Stimulated activated CD8-positive, alpha-beta memory T cell treated with anti-CD3 and anti-CD28 coated beads, Interleukin-4, amount 100 ng/mL, for 48 hours (primary cell): ENCODE measurements around the gene LRMDA.
"Not testable (repeated sequence)": the region's sequence is repeated elsewhere in the genome, so short reads cannot be mapped to it uniquely, and the experiment has no call there.

Experiments used
- DNase-seq: peaks from one replicate; pipeline ENCODE4 v3.0.0-alpha.2; 2020

LRMDA gene

DNA sequence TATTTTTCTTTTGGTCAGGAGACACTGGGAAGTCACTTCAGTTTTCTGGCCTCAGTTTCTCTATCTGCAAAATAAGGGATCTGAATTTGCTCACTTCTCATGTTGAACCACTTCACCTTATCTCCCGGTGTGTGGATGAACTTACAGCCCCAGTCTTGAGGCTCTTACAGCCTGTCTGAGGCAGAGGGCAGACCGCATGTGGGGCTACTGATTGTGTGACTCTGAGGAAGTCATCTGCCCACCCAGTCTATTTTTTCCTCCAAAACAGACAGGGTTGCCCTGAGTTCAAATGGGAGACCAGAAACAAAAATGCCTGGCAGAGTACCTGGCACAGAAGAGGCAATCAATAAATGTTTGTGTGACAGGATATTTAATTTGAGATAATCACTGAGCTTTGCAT lies 78.3 kb downstream of the LRMDA start:
- DNase-seq, result no peak

GRCh38 chr10:75511011-75511410 lies 79.6 kb downstream of the LRMDA start:
- DNase-seq, result no peak

- no peak for DNase-seq
Measured at GRCh38 chr10:75512203-75512933, 80.9 kb downstream of the LRMDA start.

DNA sequence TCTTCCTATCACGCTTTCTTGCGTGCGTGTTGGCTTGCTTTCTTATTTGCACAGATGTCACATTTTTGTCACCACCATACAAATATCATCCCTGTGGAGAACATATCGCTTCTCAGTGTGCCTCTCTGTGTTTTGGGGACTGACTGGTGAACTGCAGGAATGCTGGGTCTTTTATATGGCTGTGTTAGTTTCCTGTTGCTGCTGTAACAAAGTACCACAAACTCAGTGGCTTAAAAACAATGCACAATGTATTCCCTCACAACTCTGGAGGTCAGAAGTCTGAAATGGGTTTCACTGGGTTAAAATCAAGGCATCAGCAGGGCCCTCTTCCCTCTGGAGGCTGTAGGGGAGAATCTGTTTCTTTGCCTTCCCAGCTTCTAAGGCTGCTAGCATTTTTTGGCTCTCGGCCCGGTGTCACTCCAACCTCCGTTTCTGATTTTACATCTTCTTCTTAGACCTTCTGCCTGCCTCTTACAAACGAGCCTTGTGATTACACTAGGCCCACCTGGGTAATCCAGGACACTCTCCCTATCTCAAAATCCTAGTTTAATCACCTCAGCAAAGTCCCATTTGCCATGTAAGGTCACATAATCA lies 82.0 kb downstream of the LRMDA start:
- no peak for DNase-seq

GRCh38 chr10:75514830-75515229 lies 83.4 kb downstream of the LRMDA start:
- DNase-seq, result no peak

DNA sequence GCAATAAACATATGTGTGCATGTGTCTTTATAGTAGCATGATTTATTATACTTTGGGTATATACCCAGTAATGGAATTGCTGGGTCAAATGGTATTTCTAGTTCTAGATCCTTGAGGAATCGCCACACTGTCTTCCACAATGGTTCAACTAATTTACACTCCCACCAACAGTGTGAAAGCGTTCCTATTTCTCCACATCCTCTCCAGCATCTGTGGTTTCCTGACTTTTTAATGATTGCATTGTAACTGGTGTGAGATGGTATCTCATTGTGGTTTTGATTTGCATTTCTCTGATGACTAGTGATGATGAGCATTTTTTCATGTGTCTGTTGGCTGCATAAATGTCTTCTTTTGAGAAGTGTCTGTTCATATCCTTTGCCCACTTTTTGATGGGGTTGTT lies 84.7 kb downstream of the LRMDA start:
- DNase-seq, result not testable (repeated sequence)

GRCh38 chr10:75519213-75519612 lies 87.8 kb downstream of the LRMDA start:
- not testable (repeated sequence) for DNase-seq

- DNase-seq, result not testable (repeated sequence)
Measured at GRCh38 chr10:75521194-75521829, 89.9 kb downstream of the LRMDA start.

- DNase-seq, result no peak
Measured at GRCh38 chr10:75525067-75525466, 93.6 kb downstream of the LRMDA start.

DNA sequence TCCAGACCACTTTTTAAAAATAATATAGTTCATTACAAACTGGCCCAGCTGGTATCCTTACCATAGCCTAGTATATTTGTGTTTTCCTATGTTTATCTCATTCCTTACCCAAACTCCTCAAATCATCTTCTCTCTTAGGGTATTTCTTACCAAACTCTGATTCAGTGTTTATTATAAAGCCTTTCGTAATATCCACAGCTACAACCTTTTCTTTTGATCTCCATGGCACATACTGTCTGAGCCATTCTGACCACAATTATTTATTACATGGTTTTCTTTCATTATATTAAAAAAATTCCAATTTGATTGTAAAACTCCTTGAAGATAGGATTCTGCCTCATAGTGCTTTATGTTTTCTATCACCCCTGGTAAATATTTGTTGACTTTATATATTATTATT lies 94.2 kb downstream of the LRMDA start:
- no peak for DNase-seq

GRCh38 chr10:75527542-75527941 lies 96.1 kb downstream of the LRMDA start:
- no peak for DNase-seq

DNA sequence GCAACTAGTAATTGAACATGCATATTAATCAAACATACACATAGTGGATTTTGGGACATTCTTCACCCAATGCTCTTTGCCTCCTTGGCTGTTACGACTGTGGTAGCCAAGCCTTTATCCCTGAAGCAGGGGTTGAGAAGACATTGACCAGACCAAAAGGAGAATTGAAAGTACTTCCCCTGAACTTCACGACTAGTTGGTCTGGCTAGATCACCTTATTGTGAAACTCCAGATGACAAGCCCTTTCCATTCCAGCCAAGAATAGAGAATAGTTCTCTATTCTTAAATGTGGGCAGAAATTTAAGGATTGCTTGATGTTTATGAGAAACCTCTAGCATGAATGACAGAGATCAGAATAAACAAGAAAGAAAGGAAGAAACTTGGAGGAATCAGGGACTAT lies 97.0 kb downstream of the LRMDA start:
- no peak for DNase-seq

DNA sequence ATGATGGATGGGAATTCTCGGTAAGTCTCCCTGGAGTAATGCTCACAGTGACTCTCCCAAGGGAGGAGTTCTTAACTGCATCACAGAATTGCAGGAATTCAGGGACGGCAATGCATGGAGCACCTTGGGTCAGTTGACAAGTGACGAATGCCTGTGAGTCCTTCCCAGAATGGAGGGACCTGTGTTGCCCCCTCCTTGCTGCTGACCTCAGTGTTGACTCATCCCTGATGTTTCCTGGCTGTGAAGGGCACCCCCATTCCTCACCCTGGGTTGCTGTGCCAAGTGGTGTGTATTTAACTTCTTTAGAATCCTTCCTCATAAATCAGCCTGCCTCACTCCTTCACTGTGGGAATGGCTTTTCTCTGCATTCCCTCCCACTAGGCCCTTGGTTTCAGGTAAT lies 98.9 kb downstream of the LRMDA start:
- DNase-seq, result no peak

- no peak for DNase-seq
Measured at GRCh38 chr10:75531571-75532031, 100.2 kb downstream of the LRMDA start.

DNA sequence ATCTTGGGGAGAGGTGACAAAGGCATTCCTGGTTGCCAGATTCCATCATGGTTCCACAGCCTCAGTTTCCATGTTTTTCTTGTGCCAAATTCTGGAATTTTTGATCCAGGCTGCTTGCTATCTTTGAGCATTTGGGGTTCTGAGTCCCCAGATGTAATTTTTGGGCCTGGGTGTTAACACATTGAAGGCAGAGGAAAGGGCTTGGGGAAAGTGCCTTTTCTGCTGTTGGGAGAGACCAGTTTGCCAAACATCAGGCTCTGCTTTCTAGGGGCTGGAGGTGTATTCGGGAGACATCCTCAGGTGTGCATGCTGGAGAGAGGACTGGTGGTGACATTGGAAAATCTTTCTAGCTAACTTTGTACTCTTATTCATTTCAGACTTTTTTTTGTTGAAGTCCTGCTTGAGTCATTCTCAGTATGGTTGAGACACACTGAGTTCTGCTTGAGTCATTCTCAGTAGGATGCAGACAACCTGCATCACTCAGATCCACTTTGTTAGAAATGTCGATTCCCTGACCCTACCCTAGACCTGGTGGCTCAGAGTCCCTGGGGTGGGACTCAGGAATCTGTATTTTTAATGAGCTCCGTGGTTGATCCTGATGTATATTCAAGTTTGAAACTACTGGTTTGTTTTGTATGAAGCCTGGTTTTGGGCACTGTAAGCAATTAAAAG lies 101.0 kb downstream of the LRMDA start:
- DNase-seq, result no peak

GRCh38 chr10:75538144-75538543 lies 106.7 kb downstream of the LRMDA start:
- no peak for DNase-seq

DNA sequence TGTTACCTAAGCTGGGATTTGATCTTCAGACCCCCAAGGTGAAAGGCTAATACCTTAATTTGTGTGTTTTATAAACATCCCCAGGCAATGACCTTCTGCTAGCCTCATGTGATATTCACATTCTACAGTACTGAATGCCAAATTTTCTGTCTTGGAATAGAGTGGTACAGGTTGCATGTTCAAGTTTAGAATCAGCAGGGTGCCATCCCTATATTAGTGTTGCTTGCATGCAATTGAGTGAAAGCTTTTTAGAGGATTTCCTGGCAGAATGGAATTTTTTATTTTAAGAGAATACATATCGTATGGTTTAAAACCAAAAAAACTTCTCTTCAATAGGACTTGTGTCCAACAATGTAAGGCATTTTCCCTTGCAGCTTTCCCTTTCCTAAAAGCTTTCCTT lies 107.3 kb downstream of the LRMDA start:
- no peak for DNase-seq

- DNase-seq, result no peak
Measured at GRCh38 chr10:75540357-75540966, 109.0 kb downstream of the LRMDA start.

DNA sequence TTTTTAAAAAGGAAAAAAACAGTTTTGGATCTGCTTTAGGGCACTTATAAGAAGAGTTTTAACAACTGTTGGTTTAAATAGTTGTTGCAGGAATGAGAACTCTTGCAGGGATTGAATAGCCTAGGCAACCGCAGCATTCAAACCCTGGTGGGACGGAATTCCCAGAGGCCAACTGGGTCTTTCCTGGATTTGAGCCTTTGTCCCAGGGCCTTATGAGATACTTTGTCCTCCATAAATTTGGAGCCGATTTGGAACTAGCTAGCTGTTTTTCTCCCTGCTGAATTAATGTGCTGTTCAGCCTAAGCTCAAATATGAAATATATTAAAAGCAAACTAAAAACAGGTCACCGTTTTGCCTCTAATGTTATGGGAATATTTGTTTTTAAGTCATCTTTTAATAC lies 109.6 kb downstream of the LRMDA start:
- DNase-seq, result no peak

DNA sequence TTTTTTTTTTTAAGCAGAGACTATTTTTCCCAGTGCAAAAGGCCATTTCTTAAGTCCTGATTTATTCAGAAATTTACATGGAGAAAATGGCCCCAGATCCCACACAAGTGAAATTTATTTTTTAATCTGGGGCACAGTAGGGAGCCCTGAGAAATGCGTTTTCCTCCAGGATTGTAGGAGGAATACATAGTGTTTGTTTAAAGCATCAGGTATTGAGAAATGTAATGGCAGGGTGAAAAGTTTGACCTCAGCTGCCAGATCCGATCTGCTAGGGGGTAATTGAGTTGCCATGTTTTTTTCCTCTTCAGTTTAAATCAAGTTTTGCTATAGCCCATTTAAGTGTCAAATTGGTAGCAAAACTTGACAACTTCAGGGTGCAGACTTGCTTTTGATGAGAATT lies 110.0 kb downstream of the LRMDA start:
- DNase-seq, result no peak

- DNase-seq, result no peak
Measured at GRCh38 chr10:75542084-75542483, 110.7 kb downstream of the LRMDA start.

DNA sequence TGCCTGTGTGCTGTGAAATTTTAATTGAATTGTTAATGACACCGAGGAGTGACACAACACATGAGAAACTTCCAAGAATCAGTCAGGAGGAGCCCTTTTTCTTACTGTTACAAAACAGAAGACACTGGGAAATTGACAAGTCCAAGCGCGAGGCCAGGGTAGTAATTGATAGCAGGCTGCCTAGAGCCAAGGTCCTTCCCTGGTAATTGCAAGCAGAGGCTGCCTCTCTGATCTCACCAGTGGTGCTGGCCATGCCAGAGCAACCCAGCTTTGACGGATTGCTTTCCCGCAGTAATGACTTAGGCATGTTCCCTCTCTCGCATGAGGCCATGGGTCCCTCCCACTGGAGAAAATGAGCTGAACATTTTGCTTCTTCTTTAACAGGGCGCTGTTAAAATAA lies 111.5 kb downstream of the LRMDA start:
- DNase-seq, result no peak

- DNase-seq, result no peak
Measured at GRCh38 chr10:75544386-75544785, 113.0 kb downstream of the LRMDA start.
